ENCODE measurements around the gene GNG2.
A peak's percentile ranks its signal among the peaks of the same experiment; 100 is the strongest.

Gene GNG2

DNA sequence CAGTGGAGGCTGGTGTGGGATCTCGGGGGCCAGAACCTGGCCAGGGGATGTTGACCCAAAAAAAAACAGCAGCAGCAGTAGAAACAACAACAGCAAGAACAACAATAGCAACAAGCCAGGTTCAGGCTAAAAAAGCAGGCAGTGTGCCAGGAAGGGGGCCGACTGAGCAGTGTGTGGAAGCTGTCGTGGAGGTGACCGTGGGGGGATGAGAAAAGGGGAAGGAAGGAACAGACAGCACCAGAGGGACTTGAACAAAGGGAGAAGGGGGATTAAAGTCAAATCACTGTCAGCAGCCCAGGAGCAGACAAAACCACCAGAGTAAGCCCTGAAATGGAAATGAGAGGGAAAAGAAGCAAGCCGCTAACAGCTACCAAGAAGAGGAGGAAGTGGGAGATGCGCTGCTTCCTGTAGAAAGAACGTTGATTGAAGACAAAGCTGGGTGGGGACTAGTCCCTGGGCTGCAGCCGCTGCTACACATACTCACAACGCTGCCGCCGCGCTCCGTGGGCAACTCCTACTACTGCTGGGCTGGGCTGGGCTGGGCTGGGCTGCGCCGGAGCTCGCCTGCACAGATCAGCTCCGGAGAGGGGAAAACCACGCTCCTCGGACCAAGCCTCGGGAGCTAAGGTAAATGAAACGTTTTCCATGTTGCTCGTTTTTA lies at the start of gene GNG2:
TSS of gene GNG2 (plus strand) at position 449 of the 661 bp plus-strand sequence. CDS start 90,067 bp downstream, outside the sequence.
- DNase-seq (ENCODE audit: low read depth in 2 of 2), result peak; percentile 65 to 73

DNA sequence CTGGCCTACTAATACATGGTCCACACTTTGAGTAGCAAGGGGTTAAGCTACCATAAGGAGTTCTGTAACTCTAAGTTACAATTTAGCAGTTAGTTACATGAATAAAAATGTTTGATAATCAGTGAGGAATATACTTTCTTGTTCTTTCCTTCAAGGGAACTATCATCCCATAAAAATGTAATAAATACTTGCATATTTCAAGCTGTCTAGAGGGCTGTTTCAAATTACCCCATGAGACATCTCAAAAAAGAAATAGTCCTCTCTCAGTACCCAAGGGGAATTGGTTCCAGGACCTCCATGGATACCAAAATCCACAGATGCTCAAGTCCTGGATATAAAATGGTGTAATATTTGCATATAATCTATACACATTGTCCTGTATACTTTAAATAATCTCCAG lies 48.7 kb upstream of the GNG2 start:
- no peak for DNase-seq (ENCODE audit: low read depth in 2 of 2)

DNA sequence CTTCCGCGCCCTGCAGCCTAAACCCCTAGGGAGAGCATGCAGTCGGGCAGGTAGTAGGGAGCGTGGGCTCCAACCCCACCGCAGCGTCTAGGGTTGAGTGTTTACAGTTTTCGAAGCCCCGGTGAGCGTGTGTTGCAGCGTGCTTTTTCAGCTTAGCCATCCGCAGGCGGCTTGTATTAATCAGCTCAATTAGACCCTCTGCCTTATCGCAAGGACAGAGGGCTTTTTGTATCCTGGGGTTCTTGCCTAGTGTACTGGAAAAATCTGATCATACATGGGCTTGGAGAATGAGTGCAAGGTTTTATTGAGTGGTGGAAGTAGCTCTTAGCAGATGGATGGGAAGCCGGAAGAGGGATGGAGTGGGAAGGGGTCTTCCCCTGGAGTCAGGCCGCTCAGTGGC lies 44.4 kb upstream of the GNG2 start:
- DNase-seq (ENCODE audit: low read depth in 2 of 2), result no peak

DNA sequence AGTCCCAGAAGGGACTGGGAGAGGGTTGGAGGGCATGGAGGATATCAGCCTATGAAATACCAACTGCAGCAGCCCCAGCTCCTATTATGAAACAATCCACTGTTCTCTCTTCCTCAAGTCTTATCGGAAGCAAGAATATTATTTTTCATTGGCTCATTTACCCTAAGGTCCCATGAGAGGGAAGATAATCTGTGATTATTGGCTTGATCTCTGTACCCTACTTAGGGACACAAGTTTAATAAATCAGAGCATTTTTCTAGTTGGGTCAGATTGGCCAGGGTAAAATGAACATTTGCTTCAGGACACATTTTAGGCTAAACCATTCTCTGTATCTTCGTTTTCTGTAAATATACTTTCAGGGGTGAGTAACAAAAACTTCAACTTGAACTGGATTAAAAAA lies 43.1 kb upstream of the GNG2 start:
- no peak for DNase-seq (ENCODE audit: low read depth in 2 of 2)

DNA sequence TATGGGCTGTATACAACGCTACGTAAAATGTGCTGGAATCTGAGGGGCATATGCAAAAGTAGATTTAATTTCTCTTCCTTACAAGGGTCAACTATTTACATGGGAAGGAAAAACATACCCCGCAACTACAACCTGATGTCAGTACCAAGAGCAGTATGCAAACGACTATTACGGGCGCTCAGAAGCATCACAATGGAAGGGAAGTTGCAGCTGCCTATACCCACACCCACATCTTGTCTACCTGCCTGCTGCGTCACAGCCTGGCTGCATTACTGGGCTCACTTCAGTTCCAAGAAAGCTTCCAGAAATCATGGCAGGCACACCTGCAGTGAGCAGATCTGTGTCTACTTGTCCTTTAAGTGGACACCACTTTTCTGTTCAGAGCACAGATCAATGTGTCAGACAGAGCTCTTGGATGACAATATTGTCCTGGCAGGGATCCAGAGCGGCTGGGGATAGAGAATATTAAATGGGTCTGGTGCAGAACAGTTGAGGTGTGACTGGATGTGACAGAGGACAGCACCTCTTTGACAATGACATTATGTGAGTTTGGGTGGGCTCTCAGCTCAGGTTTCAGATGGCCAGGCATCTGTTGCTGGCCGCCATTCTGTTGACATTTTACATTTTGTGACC lies 41.5 kb upstream of the GNG2 start:
- no peak for DNase-seq (ENCODE audit: low read depth in 2 of 2)

DNA sequence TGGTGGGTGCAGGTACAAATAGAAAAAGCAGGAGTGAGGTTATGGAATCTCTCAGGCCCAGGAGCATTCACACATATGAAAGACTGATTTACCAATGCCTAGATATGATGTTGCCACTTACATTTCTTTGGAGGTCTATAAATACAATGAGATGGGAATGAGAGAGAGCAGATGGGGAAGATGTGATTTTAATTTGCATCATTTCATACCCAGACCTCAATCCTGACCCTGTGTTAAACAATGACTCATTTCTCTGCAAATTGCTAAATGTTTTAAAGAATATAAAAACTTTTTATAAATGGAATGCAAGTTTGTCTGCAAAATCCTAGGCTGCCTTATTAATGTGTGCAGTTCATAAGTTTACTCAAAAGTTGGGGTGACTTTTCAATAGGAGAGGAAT lies 38.6 kb upstream of the GNG2 start:
- no peak for DNase-seq (ENCODE audit: low read depth in 2 of 2)

DNA sequence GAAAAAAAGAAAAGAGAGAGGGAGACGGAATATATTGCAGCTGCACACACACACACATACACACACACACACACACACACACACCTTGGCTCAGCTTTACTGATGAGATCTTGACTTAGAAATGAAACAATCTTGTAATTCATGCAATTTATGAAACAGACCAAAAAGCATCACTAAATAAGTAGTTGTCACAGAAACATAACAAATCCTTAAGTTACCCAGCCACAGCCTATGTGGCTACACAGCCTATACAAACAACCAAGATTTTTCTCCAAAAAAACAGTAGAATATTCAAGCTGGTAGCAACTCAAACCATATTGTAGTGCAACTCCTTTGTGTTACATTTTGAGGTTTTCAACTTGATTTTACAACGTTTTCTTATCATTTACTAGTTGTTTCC lies 37.9 kb upstream of the GNG2 start:
- no peak for DNase-seq (ENCODE audit: low read depth in 2 of 2)

DNA sequence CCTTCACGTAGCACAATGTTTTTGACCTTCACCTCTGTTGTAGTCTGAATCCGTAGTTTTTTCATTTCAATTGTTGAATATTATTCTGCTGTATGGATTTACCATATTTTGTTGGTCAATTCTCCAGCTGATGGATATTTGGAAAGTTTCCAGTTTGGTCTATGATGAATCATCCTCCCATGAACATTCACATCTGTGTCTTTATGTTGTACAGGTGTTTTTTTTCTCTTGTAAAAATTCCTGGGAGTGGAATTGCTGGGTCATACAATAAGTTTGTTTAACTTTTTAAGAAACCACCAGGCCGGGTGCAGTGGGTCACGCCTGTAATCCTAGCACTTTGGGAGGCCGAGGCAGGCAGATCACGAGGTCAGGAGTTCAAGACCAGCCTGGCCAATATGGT lies 36.7 kb upstream of the GNG2 start:
- no peak for DNase-seq (ENCODE audit: low read depth in 2 of 2)

DNA sequence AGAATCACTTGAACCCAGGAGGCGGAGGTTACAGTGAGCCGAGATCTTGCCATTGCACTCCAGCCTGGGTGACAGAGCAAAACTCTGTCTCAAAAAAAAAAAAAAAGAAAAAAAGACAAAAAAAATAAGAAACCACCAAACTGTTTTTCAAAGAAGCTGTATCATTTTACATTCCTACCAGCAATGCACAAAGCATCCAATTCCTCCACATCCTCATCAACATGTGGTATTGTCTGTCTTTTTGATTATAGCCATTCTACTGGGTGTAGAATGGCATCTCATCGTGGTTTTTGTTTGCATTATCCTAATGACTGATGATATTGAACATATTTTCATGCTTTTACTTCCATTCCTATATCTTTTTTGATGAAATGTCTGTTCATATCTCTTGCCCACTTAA lies 36.2 kb upstream of the GNG2 start:
- DNase-seq (ENCODE audit: low read depth in 2 of 2), result no peak

DNA sequence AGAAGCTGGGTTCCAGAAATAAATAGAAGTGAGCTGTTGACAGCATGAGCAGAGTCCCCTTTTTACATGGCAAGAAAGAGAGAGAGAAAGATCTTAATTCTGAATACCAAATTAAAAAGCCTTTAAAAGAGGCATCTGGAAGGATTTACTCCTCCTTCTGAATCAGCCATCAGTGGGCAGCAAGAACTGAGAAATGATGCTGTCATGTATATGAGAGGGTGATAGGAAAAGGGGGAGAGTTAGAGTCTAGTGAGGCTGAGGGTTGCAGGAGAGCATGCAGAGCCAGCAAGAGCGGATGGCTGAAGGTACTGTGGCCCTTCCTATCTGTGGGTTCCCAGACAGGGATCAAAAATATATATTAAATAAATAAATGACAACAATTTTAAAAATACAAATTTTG lies 34.5 kb upstream of the GNG2 start:
- DNase-seq (ENCODE audit: low read depth in 2 of 2), result no peak

DNA sequence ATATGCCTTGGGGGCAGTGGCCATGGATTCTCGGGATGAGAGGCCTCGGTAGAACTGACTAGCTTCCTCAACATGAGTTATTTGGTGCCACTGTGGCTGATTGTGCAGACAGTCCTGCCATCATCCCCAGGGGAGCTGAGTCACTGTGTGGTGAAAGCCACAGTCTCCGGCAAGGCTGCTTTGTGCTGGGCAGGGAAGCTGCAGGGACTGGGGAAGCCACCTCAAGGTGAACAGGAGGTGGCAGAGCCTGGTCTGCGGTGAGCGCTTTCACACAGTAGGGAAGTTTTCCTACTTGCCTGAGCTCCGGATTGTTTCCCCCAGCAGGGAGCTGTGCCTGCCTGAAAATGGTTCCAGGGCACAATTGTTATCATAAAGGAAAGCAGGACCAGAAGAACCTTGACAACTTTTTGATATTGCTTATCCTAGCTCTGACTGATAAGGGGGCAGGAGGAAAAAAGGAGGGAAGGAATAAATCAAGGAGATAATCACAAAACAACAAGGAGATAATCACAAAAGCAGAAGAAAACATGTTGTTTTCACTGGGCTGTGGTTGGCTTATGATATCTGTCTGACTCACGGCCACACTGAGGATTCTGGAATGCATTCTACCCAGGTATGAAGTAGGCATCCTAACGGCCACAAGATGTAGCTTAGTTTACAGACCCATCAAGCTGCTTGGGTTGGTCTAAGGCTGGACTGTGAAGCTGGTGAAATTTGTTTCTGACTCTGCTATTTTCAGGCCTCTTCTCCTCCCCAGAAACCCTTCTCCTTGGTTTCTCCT lies 32.2 kb upstream of the GNG2 start:
- peak; percentile 65 to 68 for DNase-seq (ENCODE audit: low read depth in 2 of 2)

DNA sequence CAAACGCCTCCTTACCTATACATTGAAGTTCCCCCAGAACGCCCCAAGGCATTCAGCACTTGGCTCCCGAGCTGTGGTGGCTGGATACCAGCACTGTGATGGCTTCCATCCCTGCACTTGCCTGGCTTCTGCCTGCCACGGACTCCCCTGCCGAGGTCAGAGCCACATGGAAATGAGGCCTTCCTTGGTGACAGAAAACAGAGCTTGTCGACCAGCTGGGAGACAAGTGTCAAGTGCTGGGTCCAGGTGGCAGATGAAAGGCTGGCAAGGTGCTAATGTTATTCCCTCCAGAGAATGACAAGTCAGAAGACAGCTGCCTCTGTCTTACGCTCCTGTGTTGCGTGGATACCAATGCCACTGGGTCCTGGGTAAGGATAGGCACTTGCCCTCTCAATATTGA lies 26.2 kb upstream of the GNG2 start:
- DNase-seq (ENCODE audit: low read depth in 2 of 2), result no peak

DNA sequence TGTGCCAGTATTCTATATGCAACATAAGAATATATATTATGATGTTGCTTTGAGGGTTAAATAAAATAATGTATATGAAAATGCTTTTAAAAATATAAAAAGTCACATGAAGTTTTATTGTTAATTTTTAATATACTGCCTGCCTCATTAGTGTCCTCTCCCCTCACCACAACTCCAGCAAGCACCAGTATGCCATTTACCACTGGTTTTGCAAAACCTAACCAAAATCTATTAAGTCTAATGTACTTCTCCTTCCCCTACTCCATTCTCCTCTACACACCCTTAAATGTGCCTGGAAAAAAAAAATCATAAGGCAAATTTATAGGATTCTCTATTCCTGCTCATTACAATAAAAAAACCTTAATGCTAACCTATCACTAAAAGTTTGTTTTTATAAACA lies 24.0 kb upstream of the GNG2 start:
- DNase-seq (ENCODE audit: low read depth in 2 of 2), result no peak

DNA sequence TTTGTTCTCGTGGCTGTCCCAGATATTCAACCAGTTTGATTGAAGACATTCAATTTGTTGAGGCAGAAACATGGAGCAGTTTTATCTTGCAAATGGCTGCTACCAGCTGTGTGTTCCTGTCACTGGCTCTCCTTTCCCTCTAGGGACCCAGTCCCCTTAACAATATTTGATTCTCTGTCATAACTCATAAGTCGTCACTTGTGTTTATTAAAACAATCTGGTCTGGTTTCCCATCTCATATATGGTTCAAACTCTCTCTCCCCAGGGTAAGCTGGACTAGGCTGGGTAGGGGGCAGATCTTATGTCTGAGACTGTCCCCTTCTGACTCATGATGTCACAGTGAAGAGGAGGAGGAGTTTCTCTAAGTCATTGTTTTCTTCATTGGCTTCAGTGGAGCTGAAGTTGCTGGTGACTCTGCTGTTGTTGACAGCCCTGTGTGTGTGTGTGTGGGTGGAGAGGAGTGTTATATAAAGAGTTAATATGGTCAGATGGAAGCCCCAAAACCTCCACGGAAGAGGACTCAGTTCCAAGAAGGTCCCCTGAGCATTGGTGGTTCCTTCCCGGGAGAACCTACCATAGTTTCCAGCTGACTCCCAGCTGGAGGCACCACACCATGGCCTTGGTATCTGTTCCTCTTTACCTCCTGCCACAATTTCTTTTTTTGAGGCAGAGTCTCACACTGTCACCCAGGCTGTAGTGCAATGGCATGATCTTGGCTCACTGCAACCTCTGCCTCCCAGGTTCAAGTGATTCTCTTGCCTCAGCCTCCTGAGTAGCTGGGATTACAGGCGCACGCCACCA lies 16.1 kb upstream of the GNG2 start:
- no peak for DNase-seq (ENCODE audit: low read depth in 2 of 2)

DNA sequence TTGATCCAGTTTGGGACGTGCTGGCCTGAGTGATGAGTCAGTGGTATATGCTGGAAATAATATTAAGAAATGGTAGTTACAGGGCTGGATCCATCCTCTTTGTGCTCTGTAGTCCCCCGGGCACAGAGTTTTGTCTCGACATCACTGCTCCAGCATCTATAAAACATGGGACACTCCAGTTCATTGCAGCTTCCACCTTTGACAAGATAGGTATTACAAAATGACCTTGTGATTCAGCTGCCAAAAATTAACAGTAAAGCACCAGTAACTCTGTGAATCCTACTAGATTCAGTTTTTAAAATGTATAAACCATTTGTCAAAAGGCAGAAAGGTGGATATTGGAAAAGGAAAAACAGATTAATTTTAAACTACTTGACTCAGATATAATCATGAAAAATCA lies 14.6 kb upstream of the GNG2 start:
- no peak for DNase-seq (ENCODE audit: low read depth in 2 of 2)

DNA sequence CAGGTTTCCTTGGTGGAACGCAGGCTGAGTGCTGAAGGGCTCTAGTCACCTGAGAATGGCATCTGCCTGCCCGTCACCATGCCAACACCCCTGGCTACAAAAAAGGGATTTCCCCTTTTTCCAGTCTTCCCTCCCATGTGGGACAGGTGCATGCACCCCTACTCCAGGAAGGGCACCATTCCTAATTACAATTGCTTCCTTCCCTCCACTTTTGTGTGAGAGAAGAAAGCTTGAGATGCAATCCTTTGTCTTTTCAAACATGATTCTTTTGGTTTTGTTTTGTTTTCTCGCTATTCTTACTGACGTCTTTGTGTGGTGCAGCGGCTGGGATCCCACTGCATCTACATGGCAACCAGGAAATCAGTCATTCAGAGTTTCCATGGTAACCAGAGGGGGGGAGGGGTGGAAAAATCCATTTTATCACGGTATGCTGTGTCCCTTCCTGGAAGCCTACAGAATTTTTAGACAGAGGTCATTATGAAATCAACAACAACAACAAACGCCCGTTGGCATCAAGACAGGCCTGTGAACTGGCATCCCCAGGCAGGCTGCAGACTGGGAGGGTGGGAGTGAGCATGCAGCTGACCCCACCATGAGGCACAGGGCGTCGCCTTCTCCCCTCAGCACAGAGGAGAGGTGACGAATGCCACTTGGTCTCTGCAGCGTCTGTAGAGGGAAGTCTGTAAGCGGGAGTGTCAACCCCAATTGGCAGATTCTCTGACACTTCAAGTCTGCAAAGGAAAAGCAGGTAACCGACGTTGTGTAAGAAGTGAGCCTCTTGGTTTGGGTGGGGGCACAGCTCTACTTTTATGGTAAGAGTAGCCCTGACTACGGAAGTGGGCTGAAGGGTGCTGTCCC lies 13.6 kb upstream of the GNG2 start:
- peak; percentile 75 to 83 for DNase-seq (ENCODE audit: low read depth in 2 of 2)

DNA sequence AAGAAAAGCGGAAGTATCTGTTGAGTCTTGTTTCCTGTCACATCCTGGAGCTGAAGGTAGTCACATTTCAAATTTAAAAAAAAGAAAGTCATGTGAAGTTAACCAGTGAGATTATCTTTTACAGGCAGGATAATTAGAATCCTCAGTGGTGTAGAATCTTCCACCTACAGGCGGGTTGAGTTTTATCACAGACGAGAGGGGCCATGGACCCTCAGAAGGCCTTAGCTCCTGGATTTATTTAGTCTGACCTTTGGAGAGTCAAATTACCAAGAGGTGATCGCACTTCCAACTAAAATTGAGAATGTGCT lies 13.0 kb upstream of the GNG2 start:
- DNase-seq (ENCODE audit: low read depth in 2 of 2), result no peak

DNA sequence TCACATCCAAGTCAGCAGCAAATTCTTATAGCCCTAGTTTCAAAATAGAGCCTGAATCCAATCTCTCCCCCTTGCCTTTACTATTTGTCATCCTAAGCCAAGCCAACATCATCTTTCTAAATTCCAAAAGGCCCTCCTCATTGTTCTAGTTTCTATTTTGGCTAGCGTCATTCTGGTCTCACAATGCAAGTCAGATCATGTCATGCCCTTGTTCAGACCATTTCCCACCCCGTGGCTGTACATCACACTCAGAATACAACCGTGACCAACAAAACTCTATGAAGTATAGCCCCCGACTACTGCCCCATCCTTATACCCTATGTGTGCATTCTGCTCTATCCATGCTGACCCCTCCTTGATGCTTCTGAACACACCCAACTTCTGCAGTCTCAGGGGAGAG lies 12.3 kb upstream of the GNG2 start:
- DNase-seq (ENCODE audit: low read depth in 2 of 2), result no peak

DNA sequence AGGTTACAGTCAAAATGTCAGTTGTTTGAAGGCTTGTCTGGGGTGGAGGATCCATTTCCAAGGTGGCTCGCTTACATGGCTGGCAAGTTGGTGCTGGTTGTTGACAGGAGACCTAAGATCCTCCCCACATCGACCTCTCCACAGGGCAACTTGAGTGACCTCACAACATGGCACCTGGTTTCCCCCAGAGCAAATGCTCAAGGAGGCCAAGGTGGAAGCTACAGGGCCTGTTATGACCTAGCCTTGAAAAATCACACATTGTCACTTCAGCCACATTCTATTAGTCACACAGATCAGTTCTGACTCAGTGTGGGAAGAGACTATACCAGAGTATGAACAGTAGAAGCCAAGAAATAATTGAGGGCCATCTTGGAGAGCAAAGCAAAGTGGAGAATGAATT lies 11.3 kb upstream of the GNG2 start:
- no peak for DNase-seq (ENCODE audit: low read depth in 2 of 2)

DNA sequence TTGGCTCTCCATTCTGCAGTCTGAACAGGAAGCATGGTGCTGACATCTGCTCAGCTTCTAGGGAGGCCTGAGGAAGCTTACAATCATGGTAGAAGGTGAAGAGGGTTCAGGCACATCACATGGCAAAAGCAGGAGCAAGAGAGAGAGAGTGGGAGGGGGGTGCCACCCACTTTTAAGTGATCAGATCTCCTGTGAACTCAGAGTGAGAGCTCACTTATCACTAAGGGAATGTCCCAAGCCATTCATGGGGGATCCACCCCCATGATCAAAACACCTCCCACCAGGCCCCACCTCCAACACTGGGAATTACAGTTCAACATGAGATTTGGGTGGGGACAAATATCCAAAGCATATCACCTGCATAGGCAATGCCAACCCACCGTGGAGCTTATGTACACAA lies 9.8 kb upstream of the GNG2 start:
- DNase-seq (ENCODE audit: low read depth in 2 of 2), result no peak

DNA sequence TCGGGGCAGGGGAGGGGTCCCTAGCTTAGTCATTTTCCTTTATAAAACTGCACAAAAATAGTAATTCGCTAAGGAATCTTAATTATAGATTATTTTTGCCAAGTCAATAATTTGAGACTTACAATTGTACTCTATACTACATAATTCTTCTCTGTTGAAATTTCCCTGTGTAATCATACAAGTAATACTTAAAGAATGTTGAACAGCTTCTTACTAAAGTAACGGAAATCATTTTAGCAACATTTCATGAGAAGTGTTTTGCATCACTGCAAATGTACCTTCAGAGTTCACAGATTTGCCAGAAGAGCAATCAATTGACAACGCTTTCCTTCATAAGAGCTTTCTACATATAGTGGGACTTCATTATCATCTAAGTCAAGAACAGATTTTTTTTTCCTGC lies 7.9 kb upstream of the GNG2 start:
- no peak for DNase-seq (ENCODE audit: low read depth in 2 of 2)

DNA sequence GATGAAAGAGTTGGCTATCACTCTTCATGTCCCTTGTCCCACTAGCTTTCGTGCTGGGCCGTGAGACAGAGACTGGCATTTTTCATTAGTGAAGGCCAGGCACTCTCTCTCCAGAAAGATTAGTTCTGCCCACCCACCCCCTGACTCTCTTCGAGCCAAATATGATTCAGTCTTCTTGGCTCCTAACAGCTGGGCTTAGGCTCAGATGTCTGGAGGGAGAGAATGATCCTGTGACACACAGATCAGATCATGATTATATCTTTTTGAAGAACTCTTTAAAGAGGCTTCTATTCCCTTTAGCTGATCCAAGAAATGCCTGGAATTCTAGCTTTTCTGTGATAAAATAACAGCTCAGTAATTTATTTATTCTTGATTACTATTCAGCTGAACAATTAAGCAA lies 5.2 kb upstream of the GNG2 start:
- DNase-seq (ENCODE audit: low read depth in 2 of 2), result no peak
